ENCODE data around the gene LAMA3.

LAMA3 gene

DNA sequence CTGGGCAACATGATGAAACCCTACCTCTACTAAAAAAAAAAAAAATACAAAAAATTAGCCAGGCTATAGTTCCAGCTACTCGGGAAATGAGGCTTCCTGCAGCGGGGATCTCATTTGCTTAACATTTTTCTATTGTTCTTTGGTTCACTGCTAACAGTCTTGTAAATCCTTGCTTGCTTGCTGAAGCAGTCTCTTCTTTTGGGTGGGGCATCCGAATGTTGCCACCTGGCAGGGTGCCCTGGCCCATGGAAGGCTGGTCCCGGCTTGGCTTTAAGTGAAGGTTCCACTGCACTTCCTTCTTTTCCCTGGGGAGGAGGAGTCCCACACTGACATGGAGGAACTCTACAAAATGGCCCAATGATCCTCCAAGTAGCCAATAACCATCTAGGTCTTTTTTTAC is 20.5 kb upstream of the LAMA3 start:
- no peak for DNase-seq (ENCODE audit: low read depth in 2 of 2)

GRCh38 chr18:23669202-23669766 is 20.0 kb upstream of the LAMA3 start:
- DNase-seq (ENCODE audit: low read depth in 2 of 2): no peak

GRCh38 chr18:23669804-23670405 is 19.3 kb upstream of the LAMA3 start:
- no peak for DNase-seq (ENCODE audit: low read depth in 2 of 2)

- DNase-seq (ENCODE audit: low read depth in 2 of 2): no peak
Measured at GRCh38 chr18:23671564-23671963, 17.7 kb upstream of the LAMA3 start.

DNA sequence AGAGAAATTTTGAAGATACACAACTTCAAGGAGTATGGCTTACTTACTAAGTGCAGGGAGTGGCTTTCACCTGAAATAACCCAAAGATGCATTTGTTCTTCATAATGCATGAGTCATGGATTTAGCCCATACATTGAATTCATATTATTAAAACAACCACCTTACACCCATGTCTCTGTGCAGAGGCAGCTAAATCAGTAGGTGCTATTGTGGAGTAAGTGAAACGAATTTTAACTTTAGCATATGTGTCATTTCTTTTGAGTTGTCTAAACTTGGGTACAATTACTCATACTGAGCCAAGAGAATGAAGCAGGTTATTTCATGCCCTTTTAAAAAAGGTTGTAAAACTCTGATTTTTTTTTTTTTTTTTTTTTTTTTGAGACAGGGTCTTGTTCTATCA is 15.5 kb upstream of the LAMA3 start:
- no peak for DNase-seq (ENCODE audit: low read depth in 2 of 2)

GRCh38 chr18:23675236-23675635 is 14.0 kb upstream of the LAMA3 start:
- no peak for DNase-seq (ENCODE audit: low read depth in 2 of 2)

DNA sequence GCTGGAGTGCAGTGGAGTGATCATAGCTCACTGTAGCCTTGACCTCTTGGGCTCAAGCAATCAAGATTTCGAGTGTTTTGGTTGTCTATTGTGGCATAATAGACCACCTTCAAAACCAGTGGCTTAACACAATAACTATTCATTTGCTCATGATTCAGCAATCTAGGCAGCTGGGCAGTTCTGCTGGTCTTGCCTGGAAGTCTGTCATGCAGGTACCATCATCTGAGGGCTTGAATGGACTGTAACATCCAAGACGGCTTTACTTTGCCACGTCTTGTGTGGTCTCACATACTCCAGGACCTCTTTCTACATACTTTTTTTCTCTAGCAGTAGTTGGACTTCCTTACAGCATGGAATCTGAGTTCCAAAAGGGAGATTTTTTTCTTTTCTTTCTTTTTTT is 13.4 kb upstream of the LAMA3 start:
- no peak for DNase-seq (ENCODE audit: low read depth in 2 of 2)

GRCh38 chr18:23682045-23682444 is 7.2 kb upstream of the LAMA3 start:
- no peak for DNase-seq (ENCODE audit: low read depth in 2 of 2)

- no peak for DNase-seq (ENCODE audit: low read depth in 2 of 2)
Measured at GRCh38 chr18:23682472-23682871, 6.8 kb upstream of the LAMA3 start.

- DNase-seq (ENCODE audit: low read depth in 2 of 2): no peak
Measured at GRCh38 chr18:23683155-23683554, 6.1 kb upstream of the LAMA3 start.

DNA sequence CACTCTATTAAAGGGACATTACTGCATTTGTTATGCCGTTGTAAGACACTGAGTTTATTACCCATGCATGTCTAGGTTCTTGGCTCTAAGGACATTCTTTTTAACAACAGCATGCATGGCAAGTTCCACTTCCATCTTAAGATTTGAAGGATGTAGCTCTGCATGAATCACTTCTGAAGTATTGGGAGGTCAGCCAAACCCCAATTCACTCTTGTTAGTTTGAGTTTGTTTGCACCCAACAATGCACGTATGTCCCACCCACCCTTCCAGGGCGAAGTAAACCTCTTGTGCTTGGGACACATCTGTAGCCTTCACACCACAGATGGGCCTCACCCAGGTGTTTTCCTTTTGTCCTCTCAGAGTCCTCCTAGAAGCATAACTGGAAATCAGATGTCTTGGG is 5.6 kb upstream of the LAMA3 start:
- no peak for DNase-seq (ENCODE audit: low read depth in 2 of 2)

GRCh38 chr18:23684515-23685197 is 4.6 kb upstream of the LAMA3 start:
- no peak for DNase-seq (ENCODE audit: low read depth in 2 of 2)

- DNase-seq (ENCODE audit: low read depth in 2 of 2): no peak
Measured at GRCh38 chr18:23688528-23688927, 725 bp upstream of the LAMA3 start.

DNA sequence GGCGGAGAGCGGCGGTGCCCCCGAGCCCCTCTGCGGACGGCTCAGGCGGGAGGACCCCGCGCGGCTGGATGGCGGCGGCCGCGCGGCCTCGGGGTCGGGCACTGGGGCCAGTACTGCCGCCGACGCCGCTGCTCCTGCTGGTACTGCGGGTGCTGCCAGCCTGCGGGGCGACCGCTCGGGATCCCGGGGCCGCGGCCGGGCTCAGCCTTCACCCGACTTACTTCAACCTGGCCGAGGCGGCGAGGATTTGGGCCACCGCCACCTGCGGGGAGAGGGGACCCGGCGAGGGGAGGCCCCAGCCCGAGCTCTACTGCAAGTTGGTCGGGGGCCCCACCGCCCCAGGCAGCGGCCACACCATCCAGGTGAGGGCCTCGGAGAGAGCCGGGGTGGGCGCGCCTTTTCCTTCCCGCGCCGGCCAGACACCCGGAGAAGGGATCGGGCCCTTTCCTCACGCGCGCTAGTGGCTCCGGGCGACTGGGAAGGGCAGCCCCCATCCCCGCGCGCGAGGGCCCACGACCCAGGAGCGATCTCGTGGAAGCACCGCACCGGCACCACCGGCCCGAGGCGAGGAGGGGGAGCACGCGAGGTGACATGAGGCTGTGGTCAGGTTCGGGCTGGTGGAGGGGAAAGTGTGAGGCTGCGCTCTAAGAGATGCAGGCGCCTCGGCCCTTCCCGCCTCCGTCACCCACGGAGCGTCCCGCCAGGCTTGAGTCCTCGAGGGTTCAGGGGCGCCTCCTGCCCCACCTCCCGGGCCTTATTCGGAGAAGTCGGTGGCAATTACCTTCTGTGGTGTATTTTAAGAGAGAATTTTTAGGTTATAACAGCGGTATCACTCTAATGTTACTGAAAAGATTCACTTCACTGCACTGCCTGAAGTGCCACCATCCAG is 607 bp downstream of the LAMA3 start:
- DNase-seq (ENCODE audit: low read depth in 2 of 2): no peak

DNA sequence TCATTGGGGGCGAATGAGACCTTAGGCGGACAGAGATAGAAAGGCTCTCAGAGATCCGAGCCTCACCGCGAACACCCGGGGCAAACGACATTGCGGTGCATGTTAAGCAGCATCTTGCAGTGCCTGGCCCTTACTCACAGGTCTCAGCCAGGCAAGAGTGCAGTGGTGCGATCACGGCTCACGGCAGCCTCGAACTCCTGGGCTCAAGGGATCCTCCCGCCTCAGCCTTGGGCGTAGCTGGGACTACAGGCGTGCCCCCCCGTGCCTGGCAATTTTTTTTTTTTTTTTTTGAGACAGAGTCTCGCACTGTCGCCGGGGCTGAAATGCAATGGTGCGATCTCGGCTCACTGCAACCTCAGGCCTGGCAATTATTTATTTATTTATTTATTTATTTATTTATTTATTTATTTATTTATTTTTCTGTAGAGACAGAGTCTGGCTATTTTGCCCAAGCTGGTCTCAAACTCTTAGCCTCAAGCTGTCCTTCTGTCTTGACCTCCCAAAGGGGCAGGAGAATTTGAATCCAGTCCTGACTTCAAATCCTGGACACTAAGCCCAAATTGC is 1.3 kb downstream of the LAMA3 start:
- no peak for DNase-seq (ENCODE audit: low read depth in 2 of 2)

- DNase-seq (ENCODE audit: low read depth in 2 of 2): no peak
Measured at GRCh38 chr18:23693846-23694245, 4.6 kb downstream of the LAMA3 start.

- no peak for DNase-seq (ENCODE audit: low read depth in 2 of 2)
Measured at GRCh38 chr18:23694637-23695430, 5.6 kb downstream of the LAMA3 start.

GRCh38 chr18:23701017-23701416 is 11.8 kb downstream of the LAMA3 start:
- no peak for DNase-seq (ENCODE audit: low read depth in 2 of 2)

DNA sequence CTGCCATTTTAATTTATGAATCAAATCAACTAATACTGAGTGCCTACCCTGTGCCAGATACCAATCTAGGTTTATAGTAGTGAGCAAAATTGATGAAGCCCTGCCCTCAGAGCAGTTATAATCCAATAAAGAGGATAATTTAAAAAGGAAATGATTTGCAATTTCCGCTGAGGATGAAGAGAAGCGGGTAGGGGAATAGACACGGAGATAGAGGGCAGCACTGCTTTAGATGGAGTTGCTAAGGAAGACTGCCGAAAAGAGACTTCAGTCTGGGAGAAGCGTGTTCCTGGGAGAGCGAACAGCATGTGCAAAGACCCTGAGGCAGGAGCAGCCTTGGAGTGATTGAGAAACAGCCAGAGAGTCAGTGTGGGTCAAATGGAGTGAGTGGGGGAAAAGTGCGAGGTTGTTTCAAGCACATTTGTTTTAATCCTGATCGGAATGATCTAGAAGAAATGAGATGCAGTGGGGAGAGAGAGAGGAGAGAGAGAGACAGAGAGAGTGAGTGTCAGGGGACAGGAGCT is 12.4 kb downstream of the LAMA3 start:
- DNase-seq (ENCODE audit: low read depth in 2 of 2): no peak

DNA sequence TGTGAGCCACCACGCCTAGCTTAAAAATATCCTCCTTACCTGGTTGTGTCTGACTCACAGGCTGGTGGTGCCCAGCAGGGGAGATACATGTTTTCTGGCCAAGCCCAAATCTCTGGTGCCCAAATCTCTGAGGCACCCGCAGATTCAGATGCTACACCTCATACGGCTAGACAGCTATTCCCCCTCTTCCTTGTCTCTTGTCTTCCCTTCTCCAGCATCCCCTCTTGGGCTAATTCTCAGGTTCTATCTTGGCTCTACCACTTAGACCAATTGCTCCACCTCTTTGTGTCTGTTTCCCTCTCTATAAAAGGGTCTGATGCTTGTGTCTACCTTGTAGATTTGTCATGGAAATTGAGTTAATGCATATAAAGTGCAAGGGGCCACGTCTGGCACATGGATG is 13.4 kb downstream of the LAMA3 start:
- DNase-seq (ENCODE audit: low read depth in 2 of 2): no peak

Data from stimulated activated CD8-positive, alpha-beta memory T cell treated with anti-CD3 and anti-CD28 coated beads, Interleukin-7, amount 100 ng/mL, for 1 hour (primary cell).